GM18868 (cell line): ENCODE results near the gene RNF10.
A peak's percentile ranks its signal among the peaks of the same experiment; 100 is the strongest.
"Not testable (repeated sequence)": the region's sequence is repeated elsewhere in the genome, so short reads cannot be mapped to it uniquely, and the experiment has no call there.

Source experiments
- ATAC-seq: cut with Tn5 transposase; IDR thresholded peaks from one replicate; pipeline ENCODE4 v1.9.1; 2021; ENCODE audit warnings: mild to moderate bottlenecking, moderate library complexity; ENCODE audit not compliant: unreplicated experiment

RNF10 gene

DNA sequence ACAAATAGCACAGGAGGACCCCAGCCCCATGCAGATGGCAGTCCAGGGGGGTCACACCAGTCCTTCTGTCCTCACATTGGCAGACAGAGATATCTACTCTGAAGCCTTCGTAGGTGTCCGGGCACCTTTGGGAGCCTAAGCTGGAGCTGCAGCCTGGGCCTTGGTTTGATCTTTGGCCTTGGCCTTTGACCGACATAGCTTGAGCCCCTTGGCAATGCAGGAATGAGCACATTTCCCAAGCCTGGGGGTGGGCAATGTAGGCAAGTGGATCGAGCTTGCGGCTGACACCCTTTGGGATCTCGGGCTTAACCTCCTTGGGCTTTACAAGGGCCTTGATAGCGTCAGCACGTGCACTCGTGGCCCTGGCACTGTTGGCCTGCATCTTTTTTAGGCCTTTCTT lies 11.6 kb upstream of the RNF10 start:
- ATAC-seq, result no peak

DNA sequence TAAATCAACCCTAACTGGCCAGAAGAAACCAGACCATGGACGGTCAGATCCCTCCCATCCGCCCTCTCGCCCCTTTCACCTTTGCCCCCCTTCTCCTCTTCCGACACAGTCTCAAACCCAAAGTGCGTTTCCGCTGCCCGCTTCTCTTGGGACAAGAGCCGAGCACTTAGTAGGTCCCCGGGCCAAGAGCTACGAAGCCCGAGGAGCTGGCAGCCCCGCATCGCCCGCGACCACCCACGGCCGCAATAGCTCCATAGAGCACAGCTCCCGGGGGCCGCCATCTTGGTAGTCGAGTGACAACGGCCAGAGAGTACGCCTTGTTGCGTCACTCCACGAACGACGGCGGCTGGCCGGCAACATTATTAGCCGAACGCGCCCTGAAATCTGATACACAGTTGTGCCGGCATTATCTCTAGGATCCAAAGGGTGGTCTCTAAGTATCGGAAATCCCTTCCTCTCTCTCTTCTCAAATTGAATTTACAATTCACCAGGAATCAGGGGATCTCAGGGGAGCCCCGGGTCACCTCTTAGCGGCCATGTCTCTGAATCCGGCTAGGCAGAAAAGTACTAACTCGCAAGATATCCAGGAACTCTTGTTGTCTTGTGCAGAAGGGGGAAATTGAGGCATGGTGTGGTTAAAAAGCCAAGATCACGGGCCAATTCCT lies 5.2 kb upstream of the RNF10 start, which contains the start of gene COQ5:
Gene COQ5 (minus strand): TSS at position 298 of the 665 bp plus-strand sequence. CDS start 17 bp downstream, at position 281.
- ATAC-seq, result peak; percentile 88

DNA sequence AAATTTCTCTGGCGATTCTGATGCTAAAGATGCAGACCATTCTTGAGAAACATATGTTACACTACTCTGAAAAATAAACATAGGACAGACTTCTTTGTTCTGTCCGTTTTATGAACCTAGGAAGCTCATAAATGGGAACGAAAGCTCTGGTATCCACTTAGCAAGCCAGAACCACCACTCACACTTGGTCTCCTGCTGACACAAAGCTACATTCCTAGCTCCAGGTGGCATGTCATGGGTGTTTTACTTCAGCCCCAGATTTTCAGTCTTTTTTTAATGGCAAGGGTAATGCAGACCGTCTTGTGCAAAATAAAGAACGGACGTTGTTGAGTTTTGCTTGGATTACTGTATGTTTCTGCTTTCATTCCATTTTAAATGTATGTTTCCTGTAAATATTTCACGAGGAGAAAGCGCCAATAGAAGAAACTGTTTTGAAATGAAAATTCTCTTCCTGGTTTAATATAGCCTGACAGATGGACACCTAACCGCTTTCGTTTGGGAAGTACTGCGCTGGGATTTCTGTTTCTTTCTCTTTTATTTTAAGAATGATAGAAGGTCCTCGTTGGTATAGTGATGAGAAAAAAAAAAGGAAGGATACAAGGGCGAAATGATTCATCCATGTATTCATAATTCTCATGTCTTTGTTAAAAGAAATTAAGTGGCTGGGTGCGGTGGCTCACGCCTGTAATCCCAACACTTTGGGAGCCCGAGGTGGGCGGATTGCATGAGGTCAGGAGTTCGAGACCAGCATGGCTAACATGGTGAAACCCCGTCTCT lies 4.3 kb upstream of the RNF10 start:
- ATAC-seq, result no peak

DNA sequence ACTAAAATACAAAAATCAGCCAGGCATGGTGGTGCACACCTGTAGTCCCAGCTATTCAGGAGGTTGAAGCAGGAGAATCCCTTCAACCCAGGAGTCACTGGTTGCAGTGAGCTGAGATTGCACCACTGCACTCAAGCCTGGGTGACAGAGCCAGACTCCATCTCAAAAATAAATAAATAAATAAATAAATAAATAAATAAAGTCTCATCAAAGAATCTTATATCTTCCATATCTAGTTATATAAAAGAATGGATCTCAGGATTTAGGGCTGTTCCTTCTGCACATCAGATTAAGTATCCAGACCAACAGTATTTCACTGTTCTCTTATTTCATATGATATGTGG lies 3.8 kb upstream of the RNF10 start:
- ATAC-seq, result not testable (repeated sequence)

DNA sequence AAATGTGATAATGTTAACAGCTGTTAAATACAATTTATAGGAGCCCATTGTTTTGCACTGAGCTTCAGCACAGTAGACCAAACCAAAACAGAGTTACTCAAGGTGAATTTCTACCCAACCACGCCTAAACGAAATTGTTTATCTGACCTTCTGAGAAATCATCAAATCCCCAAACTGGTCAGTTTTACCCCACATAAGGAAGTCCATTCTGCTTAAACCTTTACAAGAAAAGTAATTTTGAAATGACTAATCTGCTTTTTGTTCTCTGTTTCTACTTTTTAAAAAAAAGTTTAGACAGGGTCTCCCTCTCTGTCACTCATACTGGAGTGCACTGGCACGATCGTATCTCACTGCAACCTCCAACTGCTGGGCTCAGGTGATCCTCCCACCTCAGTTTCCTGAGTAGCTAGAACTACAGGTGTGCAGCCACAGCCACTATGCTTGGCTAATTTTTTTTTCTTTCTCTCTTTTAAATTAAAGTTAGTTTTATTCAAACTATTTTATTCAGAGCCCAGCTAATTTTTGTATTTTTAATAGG lies 1.4 kb upstream of the RNF10 start:
- no peak for ATAC-seq

DNA sequence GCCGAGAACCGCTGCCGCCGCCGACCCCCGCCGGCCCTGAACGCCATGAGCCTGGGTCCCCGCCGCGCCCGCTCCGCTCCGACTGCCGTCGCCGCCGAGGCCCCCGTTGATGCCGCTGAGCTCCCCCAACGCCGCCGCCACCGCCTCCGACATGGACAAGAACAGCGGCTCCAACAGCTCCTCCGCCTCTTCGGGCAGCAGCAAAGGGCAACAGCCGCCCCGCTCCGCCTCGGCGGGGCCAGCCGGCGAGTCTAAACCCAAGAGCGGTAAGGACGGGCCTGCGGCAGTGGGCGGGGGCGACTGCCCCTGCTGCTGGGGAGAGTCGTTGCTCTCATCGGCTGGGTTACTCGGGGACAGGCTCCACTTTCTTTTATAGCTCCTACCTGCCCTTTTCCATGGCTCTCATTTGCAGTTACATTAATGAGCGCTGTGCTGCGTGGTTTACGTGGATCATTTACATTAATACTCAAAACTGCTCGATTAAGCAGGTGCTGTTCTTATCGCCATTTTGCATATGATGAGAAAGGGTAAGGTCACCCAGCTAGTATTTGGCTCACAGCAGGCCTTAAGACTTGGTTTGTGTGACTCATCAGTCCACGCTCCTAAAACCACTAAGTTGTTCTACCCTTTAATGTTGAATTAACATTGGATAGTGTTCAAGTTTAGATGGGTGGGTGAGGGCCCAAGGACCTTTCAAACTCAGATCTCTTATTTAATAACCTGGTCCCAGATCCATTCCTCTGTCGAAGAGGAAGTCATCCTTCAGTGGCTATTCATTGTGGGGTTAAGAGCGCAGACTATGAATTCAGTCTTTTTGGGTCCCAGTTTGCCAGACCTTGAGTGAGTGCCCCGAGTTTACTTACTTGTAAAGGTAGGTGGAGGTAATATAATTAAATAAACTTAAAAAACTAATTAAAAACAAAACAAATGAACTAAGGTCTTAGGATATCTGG lies 823 bp downstream of the RNF10 start:
- peak; percentile 47 for ATAC-seq

DNA sequence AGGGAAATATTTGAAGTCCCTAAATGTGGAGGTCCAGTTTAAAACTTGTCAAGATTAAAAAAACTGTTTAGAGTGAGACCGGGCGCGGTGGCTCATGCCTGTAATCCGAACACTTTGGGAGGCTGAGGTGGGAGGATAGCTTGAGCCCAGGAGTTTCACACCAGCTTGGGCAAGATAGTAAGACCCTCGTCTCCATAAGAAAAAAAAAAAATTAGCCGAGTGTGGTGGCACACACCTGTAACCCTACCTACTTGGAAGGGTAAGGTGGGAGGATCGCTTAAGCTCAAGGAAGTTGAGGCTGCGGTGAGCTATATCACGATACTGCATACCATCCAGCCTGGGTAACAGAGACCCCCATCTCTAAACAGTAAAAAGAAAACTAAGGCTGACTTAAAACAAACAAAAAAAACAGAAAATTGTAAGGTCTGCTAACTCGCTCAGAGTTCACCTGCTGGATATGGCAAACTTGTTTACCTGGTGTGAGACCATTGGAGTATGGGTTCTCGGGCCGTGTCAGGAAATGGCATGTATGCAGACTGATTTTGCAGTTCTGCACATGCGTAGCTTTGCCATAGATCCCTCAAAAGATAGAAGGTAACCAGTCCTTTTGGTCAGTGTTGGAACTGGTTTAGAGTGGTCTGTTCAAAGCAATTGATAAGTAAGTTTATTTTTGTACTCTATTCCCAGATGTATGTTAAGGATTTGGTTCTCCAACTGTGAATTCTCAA lies 2.1 kb downstream of the RNF10 start:
- no peak for ATAC-seq

DNA sequence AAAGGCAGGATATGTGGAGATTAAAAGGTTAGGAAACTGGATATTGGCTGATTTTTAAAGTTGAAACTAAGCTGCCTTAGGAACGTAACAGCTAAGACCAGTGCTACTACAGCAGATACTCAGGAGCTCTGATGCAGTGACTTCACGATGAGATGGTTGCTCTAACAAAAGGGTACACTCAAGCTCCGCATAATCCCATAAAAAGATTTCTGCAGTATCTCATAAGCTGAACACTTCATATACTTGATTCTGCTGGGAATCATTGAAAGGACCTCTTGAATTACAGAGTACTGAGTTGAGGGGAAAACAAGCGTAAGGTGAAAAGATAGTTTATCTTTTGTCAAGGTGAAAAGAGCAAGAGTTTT lies 3.7 kb downstream of the RNF10 start:
- ATAC-seq, result no peak

DNA sequence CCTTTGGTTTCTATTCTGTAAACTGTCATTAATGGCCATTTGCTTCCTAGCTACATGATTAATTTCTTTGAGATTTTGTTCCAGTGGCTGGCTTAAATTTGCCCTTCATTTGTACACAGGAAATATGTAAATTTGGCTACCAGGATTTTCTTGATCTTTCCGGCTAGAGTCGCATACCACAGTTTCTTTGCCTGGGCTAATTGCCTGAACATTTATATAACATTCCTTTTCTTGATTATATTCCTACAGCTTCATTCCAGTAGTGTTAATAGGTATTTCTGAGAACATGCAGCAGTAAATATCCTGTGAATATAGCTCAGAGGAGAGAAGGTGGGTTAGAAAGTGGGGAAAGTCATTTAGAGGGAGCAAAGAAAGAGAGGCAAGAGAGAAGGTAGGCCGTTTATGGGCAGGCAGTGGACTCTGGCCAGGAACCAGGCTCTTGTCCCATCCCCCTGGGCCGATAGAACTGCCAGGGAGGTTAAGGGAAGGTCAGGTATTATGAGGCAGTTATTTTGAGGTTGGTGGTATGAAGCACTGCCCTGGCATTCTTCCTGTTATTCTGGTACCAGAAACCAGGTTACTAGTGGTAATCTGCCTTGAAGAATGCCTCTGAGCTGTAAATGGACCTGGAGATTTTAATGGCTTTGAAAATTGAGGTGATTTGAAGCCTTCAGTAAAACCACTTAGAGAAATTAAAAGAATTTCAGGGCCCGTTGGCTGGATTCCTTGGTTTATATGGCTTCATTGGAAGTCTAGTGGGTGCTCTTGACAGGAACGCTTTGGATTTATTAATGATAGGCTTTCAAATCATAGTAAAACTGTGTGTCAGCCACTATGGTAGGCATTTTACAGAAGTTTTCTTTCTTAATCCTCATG lies 4.4 kb downstream of the RNF10 start:
- no peak for ATAC-seq

DNA sequence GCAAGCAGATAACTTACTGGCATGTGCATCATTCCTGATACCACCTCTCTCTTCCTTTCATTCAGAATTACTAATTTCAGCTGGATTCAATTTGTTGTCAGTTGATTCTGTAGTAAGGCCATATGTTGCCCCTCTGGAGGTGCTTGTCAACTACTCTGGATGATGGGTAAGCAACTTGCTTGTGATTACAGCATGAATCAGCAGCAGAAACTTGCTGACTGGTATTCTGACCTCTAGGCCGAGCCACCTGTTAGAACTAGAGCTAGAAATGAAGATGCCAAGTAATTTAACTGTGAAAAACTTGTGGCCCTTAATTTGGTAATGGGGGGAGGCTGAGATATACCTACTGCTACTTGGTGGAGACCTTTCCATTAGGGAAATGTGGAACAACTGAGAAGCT lies 5.1 kb downstream of the RNF10 start:
- ATAC-seq, result no peak

DNA sequence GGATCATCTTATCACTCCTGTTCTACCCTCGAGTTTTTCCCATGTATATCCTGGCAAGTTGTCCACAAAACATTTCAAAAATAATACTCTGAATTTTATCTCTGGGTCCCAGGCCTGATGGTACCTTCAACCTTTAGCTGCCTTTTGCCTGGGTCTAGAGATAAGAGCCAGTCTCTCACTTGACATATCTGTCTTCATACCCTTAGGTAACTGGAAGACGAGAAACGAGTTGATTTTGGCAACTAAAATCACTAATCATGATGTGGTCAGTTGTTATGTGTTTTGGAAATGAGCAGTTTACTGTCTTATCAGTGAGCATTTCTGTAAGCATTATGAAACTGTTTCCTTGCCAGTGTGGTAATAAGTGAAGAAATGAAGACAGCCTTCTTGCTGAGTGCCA lies 6.3 kb downstream of the RNF10 start:
- no peak for ATAC-seq

DNA sequence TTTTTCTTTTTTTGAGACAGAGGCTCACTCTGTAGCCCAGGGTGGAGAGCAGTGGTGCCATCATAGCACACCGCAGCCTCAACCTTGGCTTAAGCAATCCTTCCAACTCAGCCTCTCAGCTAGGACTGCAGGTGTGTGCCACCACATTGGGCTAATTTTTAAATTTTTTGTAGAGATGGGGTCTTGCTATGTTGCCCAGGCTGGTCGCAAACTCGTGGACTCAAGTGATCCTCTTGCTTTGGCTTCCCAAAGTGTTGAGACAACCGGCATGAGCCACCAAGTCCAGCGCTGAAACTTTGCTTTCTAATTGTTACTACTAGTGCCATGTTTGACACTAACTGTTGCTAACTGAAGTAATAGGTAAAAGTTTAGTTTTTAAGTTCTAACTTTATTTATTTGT lies 8.0 kb downstream of the RNF10 start:
- ATAC-seq, result no peak

DNA sequence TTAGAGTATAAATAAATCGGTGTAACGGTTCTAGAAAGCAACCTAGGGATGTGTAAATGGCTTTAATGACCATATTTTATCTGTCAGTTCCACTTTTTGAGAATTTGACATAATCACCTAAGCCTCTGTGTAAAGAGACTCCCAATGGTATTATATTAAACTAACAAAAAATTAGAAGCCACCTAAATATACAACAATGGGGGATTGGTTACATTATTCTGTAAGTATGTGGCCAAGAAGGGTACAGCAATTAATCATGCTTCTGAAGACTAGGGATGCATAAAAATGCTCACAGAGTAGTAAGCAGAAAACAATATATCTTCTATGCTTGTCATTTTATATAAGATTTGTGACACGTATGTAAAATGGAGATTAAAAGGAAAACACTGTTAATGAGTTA lies 10.5 kb downstream of the RNF10 start:
- no peak for ATAC-seq

DNA sequence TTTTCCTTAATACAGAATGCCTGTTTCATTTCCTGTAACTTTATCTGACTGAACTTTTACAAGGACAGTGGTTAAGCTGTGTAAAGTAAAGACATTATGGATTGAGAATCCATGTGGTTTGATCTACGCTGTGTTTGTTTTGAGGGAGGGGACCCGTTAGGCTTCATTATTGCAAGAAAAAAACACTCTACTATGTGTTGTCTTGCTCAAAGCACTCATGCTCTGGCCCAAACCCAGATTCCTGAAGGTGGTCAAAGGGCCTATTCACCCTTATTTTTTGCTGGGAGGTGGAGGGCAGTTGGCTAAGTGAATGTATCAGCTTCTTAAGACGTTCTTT lies 11.9 kb downstream of the RNF10 start:
- ATAC-seq, result no peak

DNA sequence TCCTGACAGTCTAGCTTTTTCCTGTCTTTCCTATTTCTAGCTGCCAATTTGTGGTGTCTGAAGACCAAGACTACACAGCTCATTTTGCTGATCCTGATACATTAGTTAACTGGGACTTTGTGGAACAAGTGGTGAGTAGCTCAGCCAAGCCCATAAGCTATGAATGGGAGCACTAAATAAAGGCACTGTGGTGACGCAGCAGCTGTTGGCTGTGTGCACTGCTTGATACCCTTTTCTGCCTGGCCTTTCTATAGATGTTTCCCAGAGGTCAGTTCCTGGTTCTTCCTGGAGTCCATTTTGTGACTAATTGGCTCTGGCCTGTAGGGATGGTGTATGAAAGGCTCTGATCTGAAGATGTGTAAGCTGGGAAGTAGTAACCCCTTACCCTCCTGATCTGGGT lies 20.5 kb downstream of the RNF10 start:
- ATAC-seq, result no peak

DNA sequence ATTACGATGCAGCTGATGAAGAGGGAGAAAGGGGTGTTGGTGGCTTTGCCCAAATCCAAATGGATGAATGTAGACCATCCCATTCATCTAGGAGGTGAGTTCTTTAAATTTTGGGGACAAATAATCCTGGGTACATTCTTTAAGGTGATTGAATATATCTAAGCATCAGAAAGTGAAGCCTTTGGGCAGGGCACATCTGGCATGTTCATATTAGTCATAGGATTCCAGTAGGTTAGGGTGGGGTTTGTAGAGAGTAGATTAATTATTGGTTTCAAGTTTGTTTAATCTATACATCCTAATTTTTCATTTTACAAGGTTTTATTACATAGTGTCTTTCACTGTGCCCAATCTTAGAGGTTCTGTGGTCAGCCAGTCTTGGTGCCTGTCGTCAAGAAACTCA lies 23.4 kb downstream of the RNF10 start:
- ATAC-seq, result no peak

DNA sequence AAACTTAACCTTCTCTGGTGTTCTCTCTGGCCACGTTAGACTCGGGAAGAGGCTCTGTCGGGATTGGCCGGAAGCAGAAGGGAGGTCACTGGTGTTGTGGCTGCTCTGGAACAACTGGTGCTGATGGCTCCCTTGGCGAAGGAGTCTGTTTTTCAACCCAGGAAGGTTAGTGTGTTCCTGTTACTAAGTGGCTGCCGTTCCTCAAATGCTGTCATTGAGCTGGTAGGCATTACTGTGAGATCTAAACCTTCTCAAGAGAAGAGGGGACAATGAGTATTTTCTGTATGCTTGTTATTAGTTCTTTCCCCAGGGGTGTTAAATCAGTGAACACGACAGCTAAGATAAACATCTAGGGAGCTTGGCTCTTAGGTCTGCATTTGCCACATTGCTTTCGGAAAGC lies 28.8 kb downstream of the RNF10 start:
- ATAC-seq, result no peak

DNA sequence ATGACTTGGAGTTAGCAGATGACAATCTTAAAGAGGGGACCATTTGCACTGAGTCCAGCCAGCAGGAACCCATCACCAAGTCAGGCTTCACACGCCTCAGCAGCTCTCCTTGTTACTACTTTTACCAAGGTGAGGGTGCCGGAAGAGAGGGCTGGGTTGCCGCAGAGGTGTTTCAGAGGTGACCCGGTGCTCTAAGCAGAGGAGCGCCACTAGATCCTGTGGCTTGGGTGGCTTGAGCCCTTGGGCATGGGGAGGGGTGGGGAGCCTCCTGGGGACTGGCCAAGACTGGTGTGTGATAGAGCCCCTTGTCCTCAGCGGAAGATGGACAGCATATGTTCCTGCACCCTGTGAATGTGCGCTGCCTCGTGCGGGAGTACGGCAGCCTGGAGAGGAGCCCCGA lies 29.3 kb downstream of the RNF10 start:
- no peak for ATAC-seq

DNA sequence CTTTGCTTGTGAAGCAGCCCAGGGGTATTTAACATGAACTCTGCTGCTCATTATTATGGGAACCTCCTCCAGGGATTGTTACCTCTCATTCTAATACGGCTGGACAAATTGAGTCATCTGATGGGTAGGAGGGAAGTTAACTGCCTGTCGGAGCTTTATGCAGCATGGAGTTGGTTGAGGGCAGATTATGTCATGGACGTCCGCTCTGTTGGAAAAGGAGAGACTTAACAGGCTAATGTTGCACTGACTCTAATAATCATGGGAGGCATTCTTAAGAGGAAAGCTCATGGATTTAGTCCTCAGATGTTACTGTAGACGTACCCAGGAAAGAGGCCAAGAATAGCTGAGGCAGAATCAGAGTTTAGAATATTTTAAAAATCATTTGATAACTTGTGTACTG lies 37.1 kb downstream of the RNF10 start:
- no peak for ATAC-seq

DNA sequence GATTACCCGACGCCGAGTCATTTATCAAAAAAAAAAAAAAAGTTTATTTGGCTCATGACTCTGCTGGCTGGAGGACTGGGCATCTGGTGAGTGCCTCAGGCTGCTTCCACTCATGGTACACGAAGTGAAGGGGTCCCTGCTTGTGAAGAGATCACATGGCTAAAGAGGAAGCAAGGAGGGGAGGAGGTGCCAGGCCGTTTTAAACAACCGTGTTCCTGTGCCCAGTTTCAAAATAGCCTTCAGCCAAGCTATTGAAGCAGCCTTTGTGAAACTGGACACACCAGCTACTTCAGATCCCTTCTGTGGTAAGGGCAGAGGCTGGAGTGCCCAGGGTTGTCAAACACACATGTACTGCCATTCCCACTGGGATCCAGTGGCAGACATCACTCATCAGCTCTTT lies 39.4 kb downstream of the RNF10 start:
- no peak for ATAC-seq
